Measurements from ENCODE around the gene C20orf204.

C20orf204 gene

DNA sequence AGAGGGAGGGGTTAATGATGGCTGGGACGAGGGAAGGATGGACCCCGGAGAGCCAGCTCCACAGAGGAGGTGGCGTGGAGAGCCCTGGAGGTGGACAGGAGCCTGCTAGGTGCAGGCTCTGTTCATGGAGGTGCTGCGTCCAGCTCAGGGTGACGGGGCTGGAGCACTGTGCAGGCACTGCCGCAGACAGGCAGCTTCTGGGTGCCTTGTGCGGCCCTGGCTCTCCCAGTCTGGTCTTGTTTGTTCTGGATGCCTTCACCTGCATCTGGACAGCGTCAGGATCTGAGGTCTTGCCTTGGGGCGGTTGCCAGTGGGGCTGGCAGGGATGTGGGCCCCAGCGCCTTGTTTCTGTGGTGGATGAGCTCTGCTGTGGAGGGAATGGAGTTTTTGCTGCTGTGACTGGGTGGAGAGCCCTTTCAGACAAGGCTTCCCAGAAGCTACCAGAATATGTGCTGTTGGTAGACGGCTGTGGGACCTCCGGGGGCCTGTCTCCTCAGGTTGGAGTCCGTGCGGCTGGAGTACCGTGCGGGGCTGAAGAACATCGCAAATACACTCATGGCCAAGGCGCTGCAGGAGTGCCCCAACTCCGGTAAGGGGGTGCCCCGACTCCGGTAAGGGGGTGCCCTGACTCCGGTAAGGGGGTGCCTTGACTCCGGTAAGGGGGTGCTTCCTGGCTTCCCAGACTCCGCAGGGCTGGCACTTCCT lies 7.8 kb upstream of the C20orf204 start:
- no peak for DNase-seq

DNA sequence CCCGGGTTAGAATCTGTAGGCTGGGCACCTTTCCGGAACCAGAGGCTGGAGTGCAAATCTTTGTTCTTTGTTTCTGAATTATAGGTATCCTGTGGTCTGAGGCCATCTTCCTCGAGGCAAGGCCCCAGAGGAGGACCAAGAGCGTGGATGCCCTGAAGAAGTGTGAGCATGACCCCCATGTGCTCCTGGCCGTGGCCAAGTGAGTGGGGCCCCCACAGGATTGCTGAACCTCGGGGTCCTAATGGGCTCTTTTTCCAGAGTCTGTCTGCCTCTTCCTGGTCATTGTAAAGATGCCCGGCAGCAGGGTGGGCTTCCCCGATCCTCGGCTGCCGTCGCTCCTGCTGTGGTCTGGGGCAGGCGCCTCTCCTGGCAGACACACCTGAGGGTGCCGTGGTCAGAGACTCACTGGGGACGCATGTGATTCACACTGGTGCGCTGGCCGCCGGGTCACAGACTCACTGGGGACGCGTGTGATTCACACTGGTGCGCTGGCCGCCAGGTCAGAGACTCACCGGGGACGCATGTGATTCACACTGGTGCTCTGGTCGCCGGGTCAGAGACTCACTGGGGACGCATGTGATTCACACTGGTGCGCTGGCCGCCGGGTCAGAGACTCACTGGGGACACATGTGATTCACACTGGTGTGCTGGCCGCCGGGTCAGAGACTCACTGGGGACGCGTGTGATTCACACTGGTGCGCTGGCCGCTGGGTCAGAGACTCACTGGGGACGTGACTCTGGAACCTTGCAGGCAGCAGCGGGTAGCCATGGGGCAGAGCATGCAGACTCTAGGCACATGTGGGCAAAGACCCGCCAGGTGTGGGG lies 6.5 kb upstream of the C20orf204 start:
- DNase-seq = no peak

DNA sequence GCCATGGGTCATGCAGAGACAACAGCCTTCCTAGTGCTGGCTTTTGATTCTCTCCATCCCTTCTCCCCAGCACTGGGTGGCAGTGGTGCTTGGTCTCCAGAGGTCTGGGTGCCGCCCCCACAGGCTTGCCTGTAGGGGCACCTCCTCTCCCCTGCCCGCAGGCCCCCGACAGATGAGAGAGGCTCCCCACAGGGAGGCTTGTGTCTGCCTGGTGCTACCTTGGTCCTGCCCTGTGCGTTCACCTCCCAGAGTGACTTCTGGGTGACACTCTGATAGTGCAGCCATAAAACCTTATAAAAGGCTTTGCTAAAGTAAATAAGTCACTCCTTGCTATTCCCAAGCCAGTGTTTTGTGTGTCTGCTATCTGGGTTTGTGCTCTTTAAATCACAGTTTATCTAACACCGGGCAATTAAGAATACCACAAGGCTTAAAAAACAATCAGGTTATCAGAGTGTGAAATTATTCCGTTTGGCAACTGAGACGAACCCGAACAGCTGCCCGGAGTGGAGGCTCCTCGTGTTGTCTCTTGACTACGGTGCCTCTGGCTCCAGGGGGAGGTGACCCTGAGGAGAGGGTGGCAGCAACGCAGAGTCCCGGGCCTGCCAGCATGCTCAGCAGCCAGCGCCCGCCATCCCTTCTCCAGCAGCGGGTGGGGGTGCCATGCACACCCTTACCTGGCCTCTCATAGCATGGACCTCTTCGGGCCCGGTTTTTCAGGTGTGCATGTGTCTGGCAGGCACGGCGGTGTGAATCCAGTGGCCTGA lies 5.4 kb upstream of the C20orf204 start:
- DNase-seq = no peak

DNA sequence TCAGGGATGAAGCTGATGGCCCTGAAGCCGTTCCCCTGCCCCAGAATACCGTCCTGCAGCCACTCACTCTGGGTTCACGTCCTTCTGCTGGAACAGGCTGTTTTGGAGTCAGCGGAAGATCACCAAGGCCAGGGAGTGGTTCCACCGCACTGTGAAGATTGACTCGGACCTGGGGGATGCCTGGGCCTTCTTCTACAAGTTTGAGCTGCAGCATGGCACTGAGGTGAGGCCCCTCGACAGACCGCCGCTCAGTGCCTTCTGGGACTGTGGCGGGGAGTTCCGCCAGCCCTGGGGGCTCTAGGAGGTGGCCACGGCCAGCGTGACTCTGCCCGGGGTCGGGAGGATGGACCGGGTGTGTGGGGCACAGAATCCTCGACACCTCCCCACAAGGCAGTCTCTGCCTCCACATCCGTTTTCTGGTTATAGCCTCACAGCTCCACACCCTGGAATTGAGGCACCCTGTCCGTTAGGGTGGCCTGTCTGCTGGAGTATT lies 4.1 kb upstream of the C20orf204 start:
- no peak for DNase-seq

DNA sequence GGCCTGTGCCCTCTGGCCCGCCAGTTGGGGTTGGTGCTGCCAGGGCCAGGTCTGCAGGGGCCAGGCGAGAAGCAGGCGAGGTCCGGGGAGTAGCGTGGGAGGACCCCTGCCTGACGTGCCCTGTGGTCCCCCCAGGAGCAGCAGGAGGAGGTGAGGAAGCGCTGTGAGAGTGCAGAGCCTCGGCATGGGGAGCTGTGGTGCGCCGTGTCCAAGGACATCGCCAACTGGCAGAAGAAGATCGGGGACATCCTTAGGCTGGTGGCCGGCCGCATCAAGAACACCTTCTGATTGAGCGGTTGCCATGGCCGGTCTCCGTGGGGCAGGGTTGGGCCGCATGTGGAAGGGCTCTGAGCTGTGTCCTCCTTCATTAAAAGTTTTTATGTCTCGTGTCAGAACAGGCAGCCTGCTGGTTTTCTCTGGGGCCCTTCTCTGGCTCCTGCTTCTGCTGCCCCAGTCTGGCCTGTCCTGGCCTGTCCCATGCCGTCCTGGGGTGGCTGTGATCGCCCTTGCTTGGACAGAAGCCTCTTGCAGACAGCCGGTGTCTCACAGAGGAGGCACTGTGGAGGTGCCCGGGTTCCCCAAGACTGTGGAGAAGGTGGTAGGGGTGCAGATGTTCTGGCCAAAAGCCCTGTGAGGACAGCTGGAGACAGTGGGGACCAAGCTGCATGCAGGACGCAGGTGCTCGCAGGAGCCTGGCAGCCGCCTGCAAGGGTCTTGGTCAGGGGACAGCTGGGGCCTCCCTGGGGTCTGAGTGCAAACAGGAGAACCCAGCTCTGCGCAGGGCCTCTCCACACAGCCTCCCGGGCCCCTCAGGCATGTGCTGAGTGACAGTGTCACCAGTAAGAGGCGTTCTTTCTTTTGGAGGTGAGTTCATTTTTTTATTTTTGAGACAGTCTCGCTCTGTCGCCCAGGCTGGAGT lies 3.0 kb upstream of the C20orf204 start:
- DNase-seq = no peak

DNA sequence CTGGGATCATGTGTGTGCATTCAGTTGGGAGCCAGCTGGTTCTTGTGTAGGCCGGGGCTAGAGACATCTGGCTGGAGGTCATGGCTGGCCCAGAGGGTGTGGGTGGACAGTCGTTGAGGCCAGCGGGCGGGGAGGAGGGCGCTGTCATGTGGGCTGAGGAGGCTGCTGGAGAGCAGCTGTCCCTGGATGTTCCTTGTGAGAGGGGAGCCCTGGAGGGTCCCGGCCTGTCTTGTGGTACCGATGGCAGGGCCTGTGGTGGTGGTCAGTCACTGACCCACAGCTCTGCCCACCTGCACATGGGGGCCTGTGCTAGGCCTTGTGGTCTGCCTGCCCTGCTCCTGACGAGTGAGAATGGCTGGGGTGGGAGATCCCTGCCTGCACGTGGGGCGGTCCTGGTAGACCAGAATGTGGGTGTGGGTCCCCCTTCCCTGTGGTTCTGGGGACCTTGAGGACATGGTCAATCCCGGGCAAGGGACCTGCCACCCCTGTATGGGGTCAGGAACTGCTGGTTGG lies 1.9 kb upstream of the C20orf204 start:
- no peak for DNase-seq

DNA sequence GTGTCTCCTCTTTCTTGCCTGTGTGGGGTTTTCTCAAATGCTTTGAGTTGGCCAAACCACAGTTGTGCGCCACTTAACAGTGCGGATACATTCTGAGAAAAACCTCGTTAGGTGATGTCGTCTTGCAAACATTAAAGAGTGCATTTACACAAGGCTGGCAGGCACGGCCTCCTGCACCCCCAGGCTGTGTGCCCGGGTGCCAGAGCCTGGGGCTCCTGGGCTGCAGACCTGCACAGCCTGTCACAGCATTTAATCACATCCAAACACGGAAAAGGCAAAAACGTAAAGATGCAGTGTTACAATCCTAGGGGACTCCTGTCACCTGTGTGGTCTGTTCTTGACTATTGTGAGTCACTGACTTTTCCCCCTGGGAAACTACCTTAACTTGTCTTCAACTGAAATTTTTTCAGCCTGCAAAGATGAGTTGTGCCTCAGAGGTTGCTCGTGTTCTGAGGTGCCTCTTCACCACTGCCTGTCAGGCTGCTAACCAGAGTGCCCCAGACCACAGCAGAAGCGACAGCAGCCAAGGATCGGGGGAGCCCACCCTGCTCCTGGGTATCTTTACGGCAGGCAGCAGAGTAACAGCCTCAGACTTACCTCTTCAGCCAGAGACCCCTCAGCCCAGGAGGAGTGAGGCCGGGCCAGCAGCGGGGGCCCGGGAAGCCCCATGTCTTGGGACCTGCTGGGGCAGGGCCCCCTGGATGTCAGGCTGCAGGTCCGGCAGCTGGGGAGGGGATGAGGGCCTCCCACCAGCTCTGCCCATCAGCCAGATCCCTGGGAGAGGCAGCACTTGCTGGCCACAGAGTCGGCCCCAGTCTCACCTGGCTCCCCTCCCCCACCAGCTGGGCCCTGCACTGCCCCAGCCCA lies 683 bp upstream of the C20orf204 start:
- no peak for DNase-seq

DNA sequence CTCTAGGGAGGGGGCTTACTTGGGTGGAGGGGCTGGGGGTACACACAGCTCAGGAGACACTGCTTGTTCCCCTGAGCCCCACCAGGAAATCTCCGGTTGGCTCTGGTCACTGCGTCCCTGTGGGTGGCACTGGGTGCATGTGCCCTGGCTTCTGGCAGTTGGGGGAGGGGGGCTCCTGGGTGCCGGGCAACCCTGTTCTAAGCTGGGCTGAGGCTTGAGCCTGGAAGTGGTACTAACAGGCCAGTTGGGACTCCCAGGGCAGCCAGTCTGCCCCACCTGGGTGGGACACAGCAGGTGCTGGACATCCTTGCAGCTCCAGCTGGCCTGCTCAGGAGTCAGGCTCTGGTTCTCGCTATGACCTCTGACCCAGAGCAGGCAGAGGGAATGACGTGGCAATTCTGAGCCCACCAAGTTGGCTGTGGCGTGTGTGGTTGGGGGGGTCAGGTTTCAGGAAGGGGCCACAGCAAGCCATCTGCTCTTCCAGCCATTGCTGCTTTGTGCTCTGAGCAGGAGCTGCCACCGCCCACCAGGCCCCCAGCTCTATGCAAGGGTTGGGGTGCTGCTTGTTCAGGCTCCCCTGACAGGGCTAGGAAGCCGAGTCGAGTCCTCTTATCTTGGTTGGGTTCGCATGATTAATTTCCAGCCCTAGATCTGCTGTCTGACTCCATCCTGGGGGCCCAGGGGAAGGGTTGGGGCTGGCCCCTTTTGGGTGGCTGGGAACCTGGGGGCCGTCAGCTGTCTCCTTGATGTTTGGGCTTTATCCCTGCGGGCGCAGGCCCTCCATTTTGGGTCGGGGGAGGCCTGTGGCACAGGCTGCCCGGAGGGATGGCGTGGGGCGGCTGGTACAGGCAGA lies 590 bp downstream of the C20orf204 start:
- DNase-seq = no peak

DNA sequence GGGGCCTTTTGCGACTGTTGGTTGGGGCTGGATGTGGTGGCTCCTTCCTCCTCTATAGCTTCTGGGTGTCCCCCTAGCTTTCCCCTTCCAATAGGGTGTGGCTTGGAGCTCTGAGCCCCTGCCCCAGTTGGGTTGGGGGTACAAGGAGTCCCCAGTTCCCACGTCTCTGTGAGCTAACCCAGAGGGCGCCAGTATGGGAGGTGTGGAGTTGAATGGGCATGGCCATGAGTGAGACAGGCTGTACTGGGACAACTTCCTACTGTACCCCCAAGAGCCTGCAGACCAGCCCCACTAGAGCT lies 1.2 kb downstream of the C20orf204 start:
- no peak for DNase-seq

DNA sequence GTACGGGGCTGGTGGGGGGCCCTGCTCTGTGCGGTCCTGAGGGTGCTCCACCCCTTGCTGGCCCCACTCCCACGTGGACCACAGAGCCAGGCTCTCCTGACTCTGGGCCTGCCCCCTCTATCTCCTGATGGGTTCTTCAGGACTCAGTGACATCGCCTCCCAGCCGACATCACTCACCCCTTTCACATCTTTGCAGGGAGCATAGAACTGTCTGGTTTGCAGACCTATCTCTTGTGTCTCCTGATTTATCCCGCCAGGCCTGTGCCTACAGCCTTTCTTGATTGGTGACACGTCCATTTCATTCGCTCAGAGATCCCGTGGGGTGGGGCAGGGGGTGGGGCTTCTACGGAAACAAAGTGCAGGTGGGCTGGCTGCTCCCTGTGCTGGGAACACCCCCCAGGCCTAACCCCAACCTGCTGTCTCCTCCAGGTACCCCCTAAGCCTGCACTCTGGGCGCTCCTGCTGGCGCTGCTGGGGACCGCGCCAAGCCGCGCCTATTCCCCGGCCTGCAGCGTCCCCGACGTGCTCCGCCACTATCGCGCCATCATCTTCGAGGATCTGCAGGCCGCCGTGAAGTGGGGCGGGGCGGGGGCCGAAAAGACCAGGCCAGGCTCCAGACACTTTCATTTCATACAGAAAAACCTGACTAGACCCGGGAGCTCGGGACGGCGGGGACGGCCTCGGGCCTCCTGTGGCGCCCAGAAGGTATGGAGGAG lies 1.7 kb downstream of the C20orf204 start:
- DNase-seq = peak; percentile 64

DNA sequence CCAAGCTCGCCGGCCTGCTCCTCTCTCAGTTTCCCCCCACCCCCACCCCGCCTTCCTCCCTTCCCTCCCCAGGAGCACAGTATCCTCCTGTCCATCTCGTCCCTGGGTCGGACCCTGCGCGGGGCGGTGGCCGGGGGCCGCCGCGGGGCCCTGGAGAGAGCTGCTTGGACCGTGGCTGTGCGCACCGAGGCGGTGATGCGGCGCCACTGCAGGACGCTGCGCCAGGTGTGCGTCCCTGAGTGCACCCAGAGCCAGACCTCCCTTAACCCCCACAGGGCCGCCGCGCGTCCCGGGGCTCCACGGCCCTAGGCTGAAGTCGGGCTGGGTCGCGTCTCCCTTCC lies 2.2 kb downstream of the C20orf204 start:
- DNase-seq = peak; percentile 89

DNA sequence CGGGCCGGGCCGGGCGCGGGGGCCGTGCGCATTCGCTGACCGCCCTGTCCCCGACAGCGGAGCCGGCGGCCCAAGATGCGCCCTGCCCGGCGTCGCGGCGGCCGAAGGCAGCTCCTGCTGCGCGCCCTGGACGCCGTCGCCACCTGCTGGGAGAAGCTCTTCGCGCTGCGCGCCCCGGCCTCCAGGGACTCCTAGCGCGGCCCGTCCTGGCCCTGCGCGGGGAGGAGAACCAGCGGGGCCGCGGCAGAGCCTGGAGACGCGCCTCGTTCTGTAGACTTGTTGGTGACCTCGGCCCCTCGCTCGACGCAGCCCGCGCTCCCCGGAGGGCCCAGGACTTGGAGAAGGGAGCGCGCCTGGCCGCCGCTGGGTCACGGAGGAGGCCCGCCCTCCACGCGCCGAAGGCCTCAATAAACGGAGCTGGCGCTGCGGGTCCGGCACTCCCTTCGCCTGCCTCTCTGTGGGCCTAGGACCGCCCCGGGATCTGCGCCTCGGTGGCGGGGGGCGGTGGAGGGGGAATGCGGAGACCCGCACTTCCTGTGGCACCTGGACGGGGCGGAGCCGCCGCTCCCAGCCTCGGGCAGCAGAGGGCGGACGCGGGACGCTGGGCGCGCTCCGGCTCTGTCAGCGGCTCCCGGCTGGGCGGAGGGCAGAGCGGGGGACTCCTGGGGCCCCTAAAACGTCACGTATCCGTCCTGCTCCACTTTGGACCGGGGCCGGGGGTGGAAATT lies 2.7 kb downstream of the C20orf204 start:
- peak; percentile 94 for DNase-seq

DNA sequence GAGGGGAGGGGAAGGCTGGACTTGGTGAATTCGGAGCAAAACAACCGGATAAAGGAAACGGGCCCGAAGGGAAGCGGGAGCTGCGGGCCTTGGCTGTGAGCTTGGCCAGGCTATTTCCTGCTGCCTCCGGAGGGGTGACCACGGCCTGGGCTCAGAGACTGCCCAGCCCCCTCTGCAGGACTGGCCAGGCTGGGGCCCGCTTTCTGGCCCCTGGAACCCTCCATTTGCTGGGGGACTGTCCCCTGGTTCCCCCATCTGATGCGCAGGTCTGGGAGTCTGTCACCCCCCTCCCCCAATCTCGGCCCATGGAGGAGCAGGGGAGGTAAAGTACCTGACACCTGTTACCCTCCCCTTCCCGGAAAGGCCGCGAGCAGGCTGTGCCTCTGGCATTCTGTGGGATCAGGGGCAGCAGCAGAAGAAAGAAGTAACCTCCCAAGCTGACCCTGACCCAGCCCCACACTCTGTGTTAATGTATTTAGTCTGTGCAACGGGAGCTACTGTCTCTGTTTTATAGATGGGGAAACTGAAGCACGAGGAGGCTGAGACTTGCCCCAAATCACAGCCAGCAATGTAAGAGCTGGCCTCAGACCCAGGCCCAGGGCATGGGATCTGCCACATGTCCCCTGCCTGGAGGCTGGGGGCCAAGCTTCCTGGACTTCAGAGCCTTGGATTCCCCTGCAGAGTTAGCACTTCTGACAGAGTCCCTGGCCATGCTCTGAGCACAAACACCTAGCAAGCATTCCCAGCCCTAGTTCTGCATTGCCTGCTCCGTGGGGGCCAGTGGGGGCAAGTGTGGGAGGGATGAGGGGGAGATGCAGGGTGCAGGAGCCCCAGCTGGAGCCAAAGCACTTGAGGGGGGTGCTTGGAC lies 3.5 kb downstream of the C20orf204 start:
- DNase-seq = peak; percentile 79

DNA sequence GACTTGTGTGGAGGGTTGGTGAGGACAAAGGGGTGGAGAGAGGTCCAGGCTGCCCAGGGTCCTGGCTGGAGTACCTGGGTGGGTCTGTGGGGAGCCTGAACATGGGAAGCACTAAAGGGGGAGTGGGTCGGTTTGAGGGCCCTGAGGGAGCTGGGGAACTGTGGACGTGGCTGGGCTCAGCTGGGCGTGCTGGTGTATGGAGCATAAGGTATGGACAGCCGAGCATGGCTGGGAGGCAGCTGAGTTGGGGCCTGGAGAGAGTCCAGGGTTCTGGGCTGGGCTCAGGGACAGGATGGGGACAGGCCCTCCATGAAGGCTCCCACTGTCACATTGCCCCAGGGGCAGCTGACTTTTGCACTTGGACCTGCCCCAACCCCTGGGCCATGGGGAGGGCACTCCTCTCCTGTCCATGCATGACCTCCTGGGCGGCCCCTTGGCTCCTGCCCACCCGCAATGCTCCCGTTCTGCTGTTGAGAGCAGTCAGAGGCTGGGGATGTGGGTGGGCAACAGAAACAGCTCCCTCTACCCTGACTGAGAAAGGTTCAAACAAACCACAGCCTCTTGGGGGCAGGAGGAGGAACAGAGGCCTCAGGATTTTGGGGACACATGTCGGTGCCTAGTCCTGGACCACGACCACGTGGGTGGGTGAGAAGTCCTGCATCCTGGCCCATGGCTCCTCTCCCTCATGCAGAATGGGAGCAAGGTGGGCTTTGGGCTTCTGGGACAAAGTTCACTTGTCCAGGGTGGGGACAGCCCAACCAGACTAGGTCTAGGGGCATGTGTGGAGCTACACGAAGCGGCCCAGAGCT lies 4.5 kb downstream of the C20orf204 start:
- no peak for DNase-seq

DNA sequence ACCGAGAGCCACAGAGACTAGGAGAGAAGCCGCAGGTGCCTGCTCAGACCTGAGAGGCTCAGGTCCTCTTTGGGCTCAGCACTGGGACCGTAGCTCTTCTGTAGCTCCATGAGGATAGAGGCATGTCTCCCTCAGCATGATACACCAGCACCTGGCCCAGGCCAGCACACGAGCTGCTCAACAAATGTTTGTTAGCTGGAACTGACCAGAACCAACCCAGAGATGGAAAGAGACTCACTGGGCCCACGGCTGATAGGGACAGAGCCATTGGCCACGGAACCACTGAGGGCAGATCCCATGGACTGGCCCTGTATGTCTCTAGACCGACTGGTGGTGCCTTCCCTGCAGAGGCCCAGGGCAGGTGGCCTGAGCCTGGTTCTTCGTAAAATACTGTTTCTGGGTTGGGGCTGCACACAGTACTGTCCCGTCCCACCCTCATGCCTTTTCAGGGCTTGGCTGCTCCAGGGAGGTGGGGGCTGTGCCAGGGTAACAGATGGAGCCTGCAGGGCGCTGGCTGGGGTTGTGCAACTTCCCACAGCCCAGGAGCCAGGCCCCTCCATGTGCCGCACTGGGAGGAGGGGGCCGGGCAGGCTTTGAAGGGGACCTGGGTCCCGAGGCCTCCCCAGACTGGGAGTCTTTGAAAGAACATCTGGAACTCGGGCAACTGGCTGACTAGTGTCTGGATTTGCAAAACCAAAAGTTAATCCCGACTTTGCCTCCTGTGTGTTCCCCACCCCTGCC lies 5.2 kb downstream of the C20orf204 start:
- DNase-seq = peak; percentile 23

DNA sequence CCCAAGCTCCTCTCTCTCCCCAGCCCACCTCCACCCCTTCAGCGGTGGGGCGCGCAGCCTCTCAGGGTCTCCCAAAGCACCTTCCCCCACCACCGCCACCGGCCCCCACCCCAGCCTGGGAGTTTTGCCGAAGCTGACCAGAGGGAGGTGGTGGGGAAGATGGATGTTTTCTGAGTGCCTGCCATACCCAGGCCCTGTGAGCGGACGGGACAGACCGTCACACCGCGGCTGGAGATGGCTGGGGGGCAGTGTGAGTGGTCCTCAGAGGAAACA lies 5.7 kb downstream of the C20orf204 start:
- DNase-seq = no peak

Data from DMS53 (cell line).